ENCODE data around the gene GPC5. TPM values are rescaled to one million over a fixed set of nuclear protein-coding genes. Genes with fewer than 3 reads are reported as not detected.
"Not testable (repeated sequence)": the region's sequence is repeated elsewhere in the genome, so short reads cannot be mapped to it uniquely, and the experiment has no call there.

Gene GPC5
- total RNA-seq, 4 donors from 2014 or later: 0.74 to 1.1 TPM; not detected in 2

DNA sequence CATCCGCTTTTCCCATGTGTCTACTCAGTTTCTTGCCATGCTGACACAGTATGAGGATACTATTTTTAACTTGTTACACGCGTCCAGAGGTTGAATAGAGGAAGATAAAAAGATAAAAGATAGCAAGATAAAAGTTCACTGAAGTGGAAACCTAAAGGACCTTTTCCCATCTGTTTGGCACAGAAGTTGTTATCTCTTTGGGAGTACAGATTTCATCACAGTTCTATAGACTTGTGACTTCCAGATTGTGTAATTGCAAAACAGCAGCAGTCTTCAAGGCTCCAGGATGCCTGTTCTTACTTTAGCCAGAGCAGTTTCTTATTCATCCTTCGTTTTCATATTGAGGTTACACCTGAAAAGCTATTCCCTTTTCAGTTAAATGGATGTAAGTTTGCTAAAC lies 369.2 kb downstream of the GPC5 start:
- ATAC-seq (ENCODE audit: low FRiP score) (no peak), DNase-seq (ENCODE audit: low spot score) (no peak)

DNA sequence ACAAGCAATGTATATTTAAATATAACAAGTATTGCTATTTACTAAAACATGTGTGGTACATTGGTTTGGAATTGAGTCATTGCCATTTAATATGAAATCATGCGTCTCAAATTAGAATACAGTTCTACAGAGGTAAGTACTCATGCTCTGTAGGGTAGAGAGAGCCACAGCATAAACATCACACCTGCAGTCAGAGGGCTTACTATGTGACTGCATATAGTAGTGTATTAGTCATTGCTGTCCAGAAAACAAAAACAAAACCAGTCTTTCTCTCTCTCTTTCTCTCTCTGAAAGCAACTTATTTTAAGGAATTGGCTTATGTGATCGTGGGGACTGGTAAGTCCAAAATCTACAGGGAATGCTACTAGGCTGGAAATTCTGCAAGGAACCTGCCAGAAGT lies 370.3 kb downstream of the GPC5 start:
- DNase-seq (ENCODE audit: low spot score): no peak
- no peak for ATAC-seq (ENCODE audit: low FRiP score)
- TF ChIP-seq, protein P1, sequence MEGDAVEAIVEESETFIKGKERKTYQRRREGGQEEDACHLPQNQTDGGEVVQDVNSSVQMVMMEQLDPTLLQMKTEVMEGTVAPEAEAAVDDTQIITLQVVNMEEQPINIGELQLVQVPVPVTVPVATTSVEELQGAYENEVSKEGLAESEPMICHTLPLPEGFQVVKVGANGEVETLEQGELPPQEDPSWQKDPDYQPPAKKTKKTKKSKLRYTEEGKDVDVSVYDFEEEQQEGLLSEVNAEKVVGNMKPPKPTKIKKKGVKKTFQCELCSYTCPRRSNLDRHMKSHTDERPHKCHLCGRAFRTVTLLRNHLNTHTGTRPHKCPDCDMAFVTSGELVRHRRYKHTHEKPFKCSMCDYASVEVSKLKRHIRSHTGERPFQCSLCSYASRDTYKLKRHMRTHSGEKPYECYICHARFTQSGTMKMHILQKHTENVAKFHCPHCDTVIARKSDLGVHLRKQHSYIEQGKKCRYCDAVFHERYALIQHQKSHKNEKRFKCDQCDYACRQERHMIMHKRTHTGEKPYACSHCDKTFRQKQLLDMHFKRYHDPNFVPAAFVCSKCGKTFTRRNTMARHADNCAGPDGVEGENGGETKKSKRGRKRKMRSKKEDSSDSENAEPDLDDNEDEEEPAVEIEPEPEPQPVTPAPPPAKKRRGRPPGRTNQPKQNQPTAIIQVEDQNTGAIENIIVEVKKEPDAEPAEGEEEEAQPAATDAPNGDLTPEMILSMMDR (IDR thresholded peaks at IDR 0.05): no peak

More for the DNA sequence above, 369.2 kb downstream of the GPC5 start:
- TF ChIP-seq, protein P1 (IDR thresholded peaks at IDR 0.05): no peak

DNA sequence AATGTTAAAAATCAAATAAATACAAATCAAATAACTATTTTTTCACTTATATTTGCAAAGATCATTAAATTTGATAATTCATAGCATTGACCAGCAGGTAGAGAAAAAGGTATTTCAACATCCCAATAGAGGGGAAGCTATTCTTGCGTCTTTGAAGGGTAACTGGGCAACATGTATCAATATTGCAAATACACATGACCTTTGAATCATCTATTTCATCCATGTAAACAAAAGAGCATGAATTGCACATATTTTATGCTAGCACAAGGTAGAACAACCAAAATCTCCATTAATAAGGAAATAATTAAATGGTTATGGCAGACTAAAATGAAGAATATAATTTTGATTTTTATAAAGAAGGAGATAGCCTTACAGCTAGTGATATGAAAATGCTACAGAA lies 372.8 kb downstream of the GPC5 start:
- ATAC-seq (ENCODE audit: low FRiP score) (no peak), DNase-seq (ENCODE audit: low spot score) (no peak)
- TF ChIP-seq, protein P1 (IDR thresholded peaks at IDR 0.05): no peak

DNA sequence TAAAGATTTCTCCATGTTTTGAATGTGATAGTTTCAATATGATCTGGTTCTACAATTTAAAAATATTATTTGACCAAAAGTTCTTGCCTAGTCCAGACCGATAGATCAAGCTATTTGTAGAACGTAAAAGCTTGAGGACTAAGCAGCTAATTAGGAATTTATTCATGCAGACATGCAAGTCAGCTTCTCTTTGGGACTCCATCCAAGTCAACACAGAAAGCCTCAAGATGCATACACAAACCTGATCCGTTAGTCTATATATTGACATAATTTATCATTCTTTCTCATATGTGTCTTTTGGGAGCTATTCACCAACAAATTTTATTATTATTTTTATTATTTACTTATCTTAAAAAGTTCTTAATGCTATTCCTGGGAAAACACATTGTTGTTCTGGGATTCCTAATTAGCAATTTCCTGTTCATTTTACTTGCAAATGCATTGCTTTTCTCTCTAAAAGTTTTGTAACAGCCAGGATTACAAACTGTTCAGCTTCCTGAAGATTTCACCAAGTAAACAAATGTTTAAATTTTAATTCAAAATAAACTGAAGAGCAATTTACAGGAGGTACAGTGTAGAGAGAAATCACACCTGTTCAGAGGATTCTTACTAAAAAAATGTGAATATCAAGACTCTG lies 375.3 kb downstream of the GPC5 start:
- DNase-seq (ENCODE audit: low spot score) (no peak), ATAC-seq (ENCODE audit: low FRiP score) (no peak)
- TF ChIP-seq, protein P1 (IDR thresholded peaks at IDR 0.05): no peak

DNA sequence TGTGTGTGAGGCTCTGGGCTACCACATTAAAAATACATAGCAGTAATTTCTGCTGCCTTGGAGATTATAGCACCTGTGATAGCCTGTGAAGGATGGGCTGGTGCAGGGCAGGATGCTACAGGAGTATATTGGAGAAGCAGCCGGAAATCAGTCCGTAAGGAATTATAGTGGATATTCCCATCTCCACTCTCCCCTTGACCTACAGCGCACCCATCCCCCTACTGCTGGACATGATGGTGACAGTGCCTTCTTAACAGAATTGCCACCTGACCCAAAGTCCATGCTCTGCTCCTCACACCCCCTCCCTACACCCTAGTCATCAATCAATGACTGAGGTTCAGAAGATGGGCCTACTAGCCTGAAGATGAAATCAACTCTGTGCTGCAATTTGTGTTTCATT lies 376.0 kb downstream of the GPC5 start:
- DNase-seq (ENCODE audit: low spot score) (no peak), ATAC-seq (ENCODE audit: low FRiP score) (no peak)
- TF ChIP-seq, protein P1 (IDR thresholded peaks at IDR 0.05): no peak

DNA sequence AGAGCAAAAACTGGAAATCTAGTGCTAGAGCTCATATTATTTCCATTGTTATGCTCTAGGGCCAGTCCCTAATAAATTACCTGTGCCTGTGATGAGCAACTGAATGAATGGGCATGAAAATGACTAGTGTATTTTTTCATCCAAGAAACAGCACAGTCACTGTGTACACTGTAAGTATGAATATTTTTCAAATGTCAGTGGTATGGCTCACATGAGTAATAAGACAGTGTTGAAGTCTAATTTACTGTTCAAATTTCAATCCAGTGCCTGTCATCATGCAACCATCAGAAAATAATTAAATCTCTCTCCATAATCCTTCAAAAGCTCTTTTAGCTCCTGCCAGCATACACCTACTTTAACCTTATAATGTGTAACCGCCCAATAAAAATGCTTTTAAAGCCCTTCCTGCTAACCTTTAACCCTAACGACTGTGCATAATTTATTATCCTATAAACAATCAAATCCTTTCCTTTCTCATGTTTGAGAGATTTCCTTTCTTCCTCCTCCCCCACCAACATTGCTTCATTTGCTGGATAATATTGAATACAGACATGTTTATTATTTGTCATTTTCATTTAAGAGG lies 378.3 kb downstream of the GPC5 start:
- no peak for DNase-seq (ENCODE audit: low spot score)
- no peak for ATAC-seq (ENCODE audit: low FRiP score)
- TF ChIP-seq, protein P1 (IDR thresholded peaks at IDR 0.05): no peak

DNA sequence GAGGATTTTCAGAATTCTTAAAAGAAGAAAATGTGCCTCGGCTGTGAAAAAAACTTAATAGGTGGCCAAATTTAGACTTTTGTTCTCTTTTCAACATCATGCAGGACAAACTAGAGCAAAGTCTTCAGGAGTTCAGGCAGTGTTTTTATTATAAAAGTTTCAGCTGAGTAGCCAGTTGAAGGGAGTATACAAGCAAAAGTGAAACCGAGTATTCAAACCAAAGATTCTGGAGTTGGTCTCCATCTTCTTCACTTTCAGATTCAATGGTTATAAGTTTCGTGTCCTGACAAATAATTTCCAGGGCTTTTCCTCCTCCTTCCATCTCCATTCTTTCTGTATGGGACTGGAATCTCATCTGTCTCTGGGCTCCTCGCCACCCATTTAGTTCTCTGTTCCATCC lies 379.7 kb downstream of the GPC5 start:
- ATAC-seq (ENCODE audit: low FRiP score) (no peak), DNase-seq (ENCODE audit: low spot score) (no peak)
- TF ChIP-seq, protein P1 (IDR thresholded peaks at IDR 0.05): no peak

DNA sequence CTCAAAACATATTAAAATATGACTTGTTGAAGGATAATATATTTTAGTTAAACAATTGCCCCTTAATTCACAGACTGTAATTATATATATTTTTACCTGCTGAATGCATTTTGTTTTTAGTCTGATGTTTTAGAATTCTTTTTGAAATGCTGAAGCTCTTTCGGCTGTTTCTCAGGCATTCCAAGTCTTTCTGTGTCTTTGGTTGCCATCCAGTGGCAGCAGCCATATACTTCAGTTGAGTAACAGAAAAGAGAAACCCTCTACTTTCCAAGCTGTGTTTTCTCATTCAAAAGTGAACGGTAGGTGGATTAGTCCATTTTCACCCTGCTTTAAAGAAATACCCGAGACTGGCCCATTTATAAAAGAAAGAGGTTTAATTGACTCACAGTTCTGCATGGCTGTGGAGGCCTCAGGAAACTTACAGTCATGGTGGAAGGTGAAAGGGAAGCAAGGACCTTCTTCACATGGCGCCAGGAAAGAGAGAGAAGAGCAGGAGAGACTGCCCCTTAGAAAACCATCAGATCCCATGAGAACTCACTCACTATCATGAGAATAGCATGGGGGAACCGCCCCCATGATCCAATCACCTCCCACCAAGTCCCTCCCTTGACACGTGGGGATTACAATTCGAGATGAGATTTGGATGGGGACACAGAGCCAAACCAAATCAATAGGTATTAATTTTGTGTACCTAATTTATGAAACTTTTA lies 383.7 kb downstream of the GPC5 start:
- DNase-seq (ENCODE audit: low spot score); ATAC-seq (ENCODE audit: low FRiP score): not testable (repeated sequence)
